H9 (cell line): ENCODE measurements around the gene KLHL41. TPM values are rescaled to one million over a fixed set of nuclear protein-coding genes. Genes with fewer than 3 reads are reported as not detected.
"Not testable (repeated sequence)": the region's sequence is repeated elsewhere in the genome, so short reads cannot be mapped to it uniquely, and the experiment has no call there.

Experiments
- DNase-seq: peaks from one replicate; pipeline ENCODE4 v3.0.0-alpha.2; 2017
- H2AFZ ChIP-seq: one replicate; pipeline ENCODE4 v1.6.1; 2013; ENCODE audit warnings: mild to moderate bottlenecking, low read length, control low read depth, moderate library complexity
- H2AK5ac ChIP-seq: 2 replicates; pipeline ENCODE4 v1.6.1; 2013; ENCODE audit warnings: low read length, control low read depth, mixed read lengths; ENCODE audit not compliant: insufficient read length
- H2BK120ac ChIP-seq: one replicate; pipeline ENCODE4 v1.6.1; 2013; ENCODE audit warnings: low read depth, mild to moderate bottlenecking, low read length, control low read depth, inconsistent platforms; ENCODE audit not compliant: poor library complexity, severe bottlenecking
- H2BK12ac ChIP-seq: 2 replicates; pipeline ENCODE4 v1.6.1; 2013; ENCODE audit warnings: low read length, control low read depth, mixed read lengths, low read depth; ENCODE audit not compliant: insufficient read length
- H2BK15ac ChIP-seq: 2 replicates; pipeline ENCODE4 v1.6.1; 2013; ENCODE audit warnings: low read depth, low read length, control low read depth
- H2BK20ac ChIP-seq: one replicate; pipeline ENCODE4 v1.6.1; 2013; ENCODE audit warnings: low read depth, mild to moderate bottlenecking, low read length, control low read depth, inconsistent platforms; ENCODE audit not compliant: poor library complexity, severe bottlenecking
- H2BK5ac ChIP-seq: 2 replicates; pipeline ENCODE4 v1.6.1; 2013; ENCODE audit warnings: low read length, control low read depth, mixed read lengths; ENCODE audit not compliant: insufficient read length
- H3K14ac ChIP-seq: 2 replicates; pipeline ENCODE4 v1.6.1; 2013; ENCODE audit warnings: low read length, control low read depth; ENCODE audit not compliant: insufficient read depth
- H3K18ac ChIP-seq: 2 replicates; pipeline ENCODE4 v1.6.1; 2013; ENCODE audit warnings: low read depth, mild to moderate bottlenecking, mixed read lengths, low read length, control low read depth; ENCODE audit not compliant: insufficient read length
- H3K23ac ChIP-seq: 2 replicates; pipeline ENCODE4 v1.6.1; 2013; ENCODE audit warnings: low read length, control low read depth, mixed read lengths, low read depth; ENCODE audit not compliant: insufficient read length
- H3K23me2 ChIP-seq: 2 replicates; pipeline ENCODE4 v1.6.1; 2013; ENCODE audit warnings: low read depth, mild to moderate bottlenecking, mixed read lengths, low read length, control low read depth; ENCODE audit not compliant: insufficient read length, poor library complexity, severe bottlenecking
- H3K27ac ChIP-seq: 2 replicates; pipeline ENCODE4 v1.5.1; 2013; ENCODE audit warnings: low read length, control low read depth, mixed read lengths, low read depth; ENCODE audit not compliant: insufficient read length
- H3K27me3 ChIP-seq: 2 replicates; pipeline ENCODE4 v1.6.1; 2013; ENCODE audit warnings: low read length, control low read depth, inconsistent platforms; ENCODE audit not compliant: insufficient read depth
- H3K4ac ChIP-seq: 2 replicates; pipeline ENCODE4 v1.6.1; 2013; ENCODE audit warnings: low read depth, mild to moderate bottlenecking, control low read depth, inconsistent platforms, low read length, moderate library complexity
- H3K4me1 ChIP-seq: 2 replicates; pipeline ENCODE4 v1.6.1; 2013; ENCODE audit warnings: low read length, control low read depth, inconsistent platforms; ENCODE audit not compliant: insufficient read depth
- H3K4me2 ChIP-seq: 2 replicates; pipeline ENCODE4 v1.6.1; 2013; ENCODE audit warnings: low read length, control low read depth, mixed read lengths; ENCODE audit not compliant: insufficient read length, insufficient read depth
- H3K56ac ChIP-seq: 2 replicates; pipeline ENCODE4 v1.6.1; 2013; ENCODE audit warnings: low read depth, mild to moderate bottlenecking, mixed read lengths, low read length, control low read depth; ENCODE audit not compliant: insufficient read length
- H3K79me1 ChIP-seq: 2 replicates; pipeline ENCODE4 v1.6.1; 2013; ENCODE audit warnings: low read depth, mild to moderate bottlenecking, moderate library complexity, low read length, control low read depth, inconsistent platforms; ENCODE audit not compliant: insufficient read depth, poor library complexity, severe bottlenecking
- H3K79me2 ChIP-seq: 2 replicates; pipeline ENCODE4 v1.6.1; 2013; ENCODE audit warnings: low read length, control low read depth, inconsistent platforms; ENCODE audit not compliant: insufficient read depth
- H3K9ac ChIP-seq: 2 replicates; pipeline ENCODE4 v1.6.1; 2013; ENCODE audit warnings: low read length, control low read depth, mixed read lengths; ENCODE audit not compliant: insufficient read length; ENCODE audit errors: extremely low read depth
- H3K9me3 ChIP-seq: one replicate; pipeline ENCODE4 v1.6.1; 2013; ENCODE audit warnings: low read depth, low read length, inconsistent platforms; ENCODE audit not compliant: control insufficient read depth
- H3T11ph ChIP-seq: one replicate; pipeline ENCODE4 v1.6.1; 2013; ENCODE audit warnings: mild to moderate bottlenecking, low read length, control low read depth, inconsistent platforms
- H4K20me1 ChIP-seq: one replicate; pipeline ENCODE4 v1.6.1; 2013; ENCODE audit not compliant: control insufficient read depth, insufficient read length, insufficient read depth
- H4K5ac ChIP-seq: 2 replicates; pipeline ENCODE4 v1.6.1; 2013; ENCODE audit warnings: low read depth, mild to moderate bottlenecking, mixed read lengths, low read length, control low read depth; ENCODE audit not compliant: insufficient read length
- H4K8ac ChIP-seq: replicated peaks from 2 replicates; pipeline ENCODE4 v1.6.1; 2013; ENCODE audit warnings: low read length, control low read depth, mixed read lengths, low read depth; ENCODE audit not compliant: insufficient read length
- H4K91ac ChIP-seq: 2 replicates; pipeline ENCODE4 v1.6.1; 2013; ENCODE audit warnings: low read depth, mild to moderate bottlenecking, moderate library complexity, mixed read lengths, low read length, control low read depth; ENCODE audit not compliant: insufficient read length
- H3K27ac Mint-ChIP-seq, 3 experiments: 2 replicates in 2 of 3; 3 replicates in 1 of 3; pipeline ENCODE4 v1.8.0; 2020 to 2021; ENCODE audit warnings: mixed read lengths in 3 of 3, mild to moderate bottlenecking in 1 of 3, moderate library complexity in 1 of 3
- H3K27me3 Mint-ChIP-seq: 2 replicates; pipeline ENCODE4 v1.8.0; 2021; ENCODE audit warnings: low read depth, mild to moderate bottlenecking, moderate library complexity, mixed read lengths
- H3K36me3 Mint-ChIP-seq, 3 experiments: 2 replicates in 2 of 3; 3 replicates in 1 of 3; pipeline ENCODE4 v1.8.0; 2020 to 2021; ENCODE audit warnings: low read depth in 3 of 3, mixed read lengths in 3 of 3; ENCODE audit not compliant: insufficient read depth in 1 of 3
- H3K4me1 Mint-ChIP-seq, 2 experiments: 2 replicates each; pipeline ENCODE4 v1.8.0; 2020; ENCODE audit warnings: mixed read lengths in 2 of 2
- H3K4me3 Mint-ChIP-seq, 2 experiments: 2 replicates in 1 of 2; 3 replicates in 1 of 2; pipeline ENCODE4 v1.8.0; 2020 to 2021; ENCODE audit warnings: mild to moderate bottlenecking in 2 of 2, mixed read lengths in 2 of 2, moderate library complexity in 1 of 2
- H3K9me3 Mint-ChIP-seq, 2 experiments: 2 replicates in 1 of 2; 3 replicates in 1 of 2; pipeline ENCODE4 v1.8.0; 2020; ENCODE audit warnings: mild to moderate bottlenecking in 2 of 2, mixed read lengths in 2 of 2, moderate library complexity in 1 of 2
- WGBS: extraction: QIAGEN DNeasy Blood & Tissue Kit; methylation state at CpG from one replicate; pipeline ENCODE4 v1.1.7; 2013; ENCODE audit warnings: missing lambda C conversion rate, low lambda C conversion rate, mixed read lengths; ENCODE audit not compliant: insufficient read length; ENCODE audit errors: extremely low coverage; 5-methylcytosine and 5-hydroxymethylcytosine counted together
- total RNA-seq: library from RNA; stranded (reverse); gene quantifications from 2 replicates; pipeline ENCODE4 v1.2.1, GENCODE V29; 2021
- TF ChIP-seq, protein P1 (sequence below): fragments of 200-600 bp; sonication (generic); conservative IDR thresholded peaks from 3 replicates; pipeline ENCODE4 v1.8.0; 2021; ENCODE audit warnings: antibody characterized with exemption, mild to moderate bottlenecking

Gene KLHL41
- total RNA-seq, 1 experiment from 2014 or later, result not detected

DNA sequence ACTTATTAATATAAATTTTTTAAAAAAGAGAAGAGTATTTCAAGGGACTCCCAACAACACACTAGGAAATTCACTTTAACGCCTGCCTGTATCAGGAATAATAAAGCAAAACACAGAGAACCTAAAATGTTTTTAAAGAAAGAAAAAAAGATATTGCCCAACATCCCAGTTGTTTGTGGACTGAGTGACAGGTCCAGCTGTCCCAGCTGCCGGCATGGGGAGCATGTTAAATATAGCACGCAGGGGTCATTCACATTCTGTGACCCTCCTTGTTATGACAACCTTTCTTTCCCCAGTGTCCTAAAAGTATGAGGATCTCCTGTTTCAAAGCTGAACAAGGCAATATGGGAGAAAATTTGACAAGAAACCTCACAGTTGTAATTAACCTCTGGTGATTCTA lies 4.4 kb downstream of the KLHL41 start:
- no peak overlapping the region for H4K8ac ChIP-seq
- no peaks in the 10 kb centered on the region; the same call in 1 of the 2 replicates for H3K27me3 Mint-ChIP-seq
- no peaks in the 10 kb centered on the region for H3K79me1 ChIP-seq
- H3K4me3 Mint-ChIP-seq, result no peak overlapping the region
- H3K9me3 ChIP-seq, result no peaks in the 10 kb centered on the region
- no peaks in the 10 kb centered on the region for H3K9me3 Mint-ChIP-seq
- no peak overlapping the region for H3K14ac ChIP-seq
- WGBS, result no CpG with 5 or more reads among the region's 3 CpGs
- no peak overlapping the region for H2BK12ac ChIP-seq
- H2BK5ac ChIP-seq, result no peak overlapping the region
- H3K27ac ChIP-seq, result no peak overlapping the region
- H3K56ac ChIP-seq, result no peak overlapping the region
- no peaks in the 10 kb centered on the region for H3K27me3 ChIP-seq
- no peak overlapping the region for H2BK15ac ChIP-seq
- no peak overlapping the region for H2BK20ac ChIP-seq
- no peak overlapping the region for H3T11ph ChIP-seq
- H3K9ac ChIP-seq, result no peak overlapping the region
- H3K4me1 ChIP-seq, result no peaks in the 10 kb centered on the region
- no peak overlapping the region for H3K4ac ChIP-seq
- H3K79me2 ChIP-seq, result no peaks in the 10 kb centered on the region
- no peak overlapping the region for H3K18ac ChIP-seq
- peaks cover 7 to 14% of the 10 kb centered on the region in 2 experiments for H3K4me1 Mint-ChIP-seq
- H2BK120ac ChIP-seq, result peak overlapping the region; percentile 61
- no peak overlapping the region for H2AFZ ChIP-seq
- H2AK5ac ChIP-seq, result no peak overlapping the region
- H4K91ac ChIP-seq, result no peak overlapping the region
- H3K27ac Mint-ChIP-seq, result no peak overlapping the region
- H3K36me3 Mint-ChIP-seq, result no peaks in the 10 kb centered on the region
- no peak for DNase-seq
- H4K20me1 ChIP-seq, result no peaks in the 10 kb centered on the region
- no peaks in the 10 kb centered on the region for H3K23me2 ChIP-seq
- no peak overlapping the region for H3K4me2 ChIP-seq
- TF ChIP-seq, protein P1, sequence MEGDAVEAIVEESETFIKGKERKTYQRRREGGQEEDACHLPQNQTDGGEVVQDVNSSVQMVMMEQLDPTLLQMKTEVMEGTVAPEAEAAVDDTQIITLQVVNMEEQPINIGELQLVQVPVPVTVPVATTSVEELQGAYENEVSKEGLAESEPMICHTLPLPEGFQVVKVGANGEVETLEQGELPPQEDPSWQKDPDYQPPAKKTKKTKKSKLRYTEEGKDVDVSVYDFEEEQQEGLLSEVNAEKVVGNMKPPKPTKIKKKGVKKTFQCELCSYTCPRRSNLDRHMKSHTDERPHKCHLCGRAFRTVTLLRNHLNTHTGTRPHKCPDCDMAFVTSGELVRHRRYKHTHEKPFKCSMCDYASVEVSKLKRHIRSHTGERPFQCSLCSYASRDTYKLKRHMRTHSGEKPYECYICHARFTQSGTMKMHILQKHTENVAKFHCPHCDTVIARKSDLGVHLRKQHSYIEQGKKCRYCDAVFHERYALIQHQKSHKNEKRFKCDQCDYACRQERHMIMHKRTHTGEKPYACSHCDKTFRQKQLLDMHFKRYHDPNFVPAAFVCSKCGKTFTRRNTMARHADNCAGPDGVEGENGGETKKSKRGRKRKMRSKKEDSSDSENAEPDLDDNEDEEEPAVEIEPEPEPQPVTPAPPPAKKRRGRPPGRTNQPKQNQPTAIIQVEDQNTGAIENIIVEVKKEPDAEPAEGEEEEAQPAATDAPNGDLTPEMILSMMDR, result no peak
- H4K5ac ChIP-seq, result no peak overlapping the region
- H3K23ac ChIP-seq, result no peak overlapping the region

DNA sequence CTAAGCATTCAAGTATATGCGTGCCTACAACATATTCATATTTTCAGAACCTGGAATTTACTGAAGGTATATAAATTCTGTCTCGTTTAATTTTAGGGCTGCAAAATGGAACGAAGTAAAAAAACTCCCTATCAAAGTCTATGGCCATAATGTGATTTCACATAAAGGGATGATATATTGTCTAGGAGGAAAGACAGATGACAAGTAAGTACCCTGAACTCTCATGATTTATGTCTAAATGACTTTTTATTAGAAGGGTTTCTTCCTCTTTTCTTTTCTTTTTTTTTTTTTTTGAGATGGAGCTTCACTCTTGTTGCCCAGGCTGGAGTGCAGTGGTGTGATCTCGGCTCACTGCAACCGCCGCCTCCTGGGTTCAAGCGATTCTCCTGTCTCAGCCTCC lies 5.3 kb downstream of the KLHL41 start:
- not testable (repeated sequence) for H2AK5ac ChIP-seq, H3K56ac ChIP-seq, H2BK120ac ChIP-seq, H4K20me1 ChIP-seq, H3K18ac ChIP-seq, H3K36me3 Mint-ChIP-seq, H3K79me1 ChIP-seq, H3K27me3 ChIP-seq, H3K4ac ChIP-seq, DNase-seq, H2BK15ac ChIP-seq, H3K9me3 Mint-ChIP-seq, H2BK5ac ChIP-seq, H3K27me3 Mint-ChIP-seq, H3K9me3 ChIP-seq, H3K4me1 ChIP-seq, H3T11ph ChIP-seq, H4K8ac ChIP-seq, H3K23me2 ChIP-seq, H3K79me2 ChIP-seq, H4K91ac ChIP-seq, H3K27ac ChIP-seq, H3K9ac ChIP-seq, H3K4me1 Mint-ChIP-seq, H2AFZ ChIP-seq, H3K4me2 ChIP-seq, H3K27ac Mint-ChIP-seq, H3K4me3 Mint-ChIP-seq, H3K14ac ChIP-seq, H2BK20ac ChIP-seq, H3K23ac ChIP-seq, H4K5ac ChIP-seq, H2BK12ac ChIP-seq
- no CpG with 5 or more reads among the region's 7 CpGs for WGBS
